Liver (tissue), 9 donors: Measurements from ENCODE around the gene ZNF605. TPM values are rescaled to one million over a fixed set of nuclear protein-coding genes. Genes with fewer than 3 reads are reported as not detected.
"Not testable (repeated sequence)": the region's sequence is repeated elsewhere in the genome, so short reads cannot be mapped to it uniquely, and the experiment has no call there.

Experiments used
- DNase-seq: peaks from one replicate; pipeline ENCODE4 v3.0.0-alpha.2; 2017; ENCODE audit warnings: low spot score
- H3K27ac ChIP-seq, 2 donors: one replicate each; pipeline ENCODE4 v1.7.0; 2013; ENCODE audit warnings: inconsistent platforms in 2 of 2, low read length in 2 of 2, control low read depth in 1 of 2, low read depth in 1 of 2, mild to moderate bottlenecking in 1 of 2
- H3K27me3 ChIP-seq, 4 donors: one replicate each; pipeline versions ENCODE4 v1.6.1 to v1.7.0; 2013; ENCODE audit warnings: low read length in 3 of 4, inconsistent platforms in 1 of 4, mild to moderate bottlenecking in 1 of 4, moderate library complexity in 1 of 4; ENCODE audit not compliant: control insufficient read depth in 4 of 4, insufficient read depth in 4 of 4
- H3K36me3 ChIP-seq, 4 donors: one replicate each; pipeline versions ENCODE4 v1.6.1 to v1.7.0; 2013; ENCODE audit warnings: low read length in 3 of 4, mild to moderate bottlenecking in 3 of 4, low read depth in 1 of 4, moderate library complexity in 1 of 4; ENCODE audit not compliant: control insufficient read depth in 4 of 4, insufficient read depth in 3 of 4
- H3K4me1 ChIP-seq, 4 donors: one replicate each; pipeline versions ENCODE4 v1.6.1 to v1.7.0; 2013; ENCODE audit warnings: low read length in 3 of 4, mild to moderate bottlenecking in 3 of 4, moderate library complexity in 1 of 4; ENCODE audit not compliant: control insufficient read depth in 4 of 4, insufficient read depth in 4 of 4
- H3K4me3 ChIP-seq, 3 donors: one replicate each; pipeline versions ENCODE4 v1.6.1 to v1.7.0; 2013; ENCODE audit warnings: low read length in 3 of 3, control low read depth in 1 of 3, low read depth in 1 of 3, mild to moderate bottlenecking in 1 of 3
- H3K9ac ChIP-seq, 2 donors: one replicate each; pipeline ENCODE4 v1.7.0; 2013; ENCODE audit warnings: low read length in 2 of 2, mild to moderate bottlenecking in 2 of 2, moderate library complexity in 2 of 2, control low read depth in 1 of 2, low read depth in 1 of 2
- H3K9me3 ChIP-seq, 4 donors: one replicate each; pipeline versions ENCODE4 v1.6.1 to v1.7.0; 2013; ENCODE audit warnings: low read length in 3 of 4; ENCODE audit not compliant: control insufficient read depth in 4 of 4
- EGR1 ChIP-seq, 2 donors: IDR thresholded peaks; 2 replicates each; pipeline ENCODE4 v1.6.1; 2016 to 2018; ENCODE audit warnings: antibody characterized with exemption in 2 of 2, low read depth in 2 of 2
- FOXA2 ChIP-seq: IDR thresholded peaks from 2 replicates; pipeline ENCODE4 v1.6.1; 2016; ENCODE audit warnings: antibody characterized with exemption
- GABPA ChIP-seq, 2 donors: IDR thresholded peaks in 1 of 2; conservative IDR thresholded peaks in 1 of 2; 2 replicates each; pipeline ENCODE4 v1.6.1; 2016; ENCODE audit warnings: antibody characterized with exemption in 2 of 2, mild to moderate bottlenecking in 1 of 2, moderate library complexity in 1 of 2
- HNF4A ChIP-seq, 2 donors: conservative IDR thresholded peaks; 2 replicates each; pipeline ENCODE4 v1.6.1; 2016; ENCODE audit warnings: antibody characterized with exemption in 2 of 2, mild to moderate bottlenecking in 2 of 2
- JUND ChIP-seq, 2 donors: IDR thresholded peaks; 2 replicates each; pipeline ENCODE4 v1.6.1; 2016; ENCODE audit warnings: antibody characterized with exemption in 2 of 2
- NR2F2 ChIP-seq: IDR thresholded peaks from 2 replicates; pipeline ENCODE4 v1.6.1; 2016; ENCODE audit warnings: antibody characterized with exemption
- RAD21 ChIP-seq, 2 donors: IDR thresholded peaks; 2 replicates each; pipeline ENCODE4 v1.6.1; 2016; ENCODE audit warnings: antibody characterized with exemption in 2 of 2, mild to moderate bottlenecking in 2 of 2
- RXRA ChIP-seq, 2 donors: IDR thresholded peaks; 2 replicates each; pipeline ENCODE4 v1.6.1; 2017 to 2018; ENCODE audit warnings: antibody characterized with exemption in 2 of 2, mild to moderate bottlenecking in 1 of 2
- SP1 ChIP-seq: IDR thresholded peaks from 2 replicates; pipeline ENCODE4 v1.6.1; 2018; ENCODE audit warnings: antibody characterized with exemption, mild to moderate bottlenecking
- TAF1 ChIP-seq: conservative IDR thresholded peaks from 2 replicates; pipeline ENCODE4 v1.6.1; 2016; ENCODE audit warnings: antibody characterized with exemption, mild to moderate bottlenecking
- YY1 ChIP-seq: IDR thresholded peaks from 2 replicates; pipeline ENCODE4 v1.6.1; 2016; ENCODE audit warnings: antibody characterized with exemption, mild to moderate bottlenecking
- WGBS: extraction: QIAGEN DNeasy Blood & Tissue Kit; methylation state at CpG from one replicate; pipeline ENCODE4 v1.1.7; 2013; 5-methylcytosine and 5-hydroxymethylcytosine counted together
- polyA plus RNA-seq, 2 donors: library from polyadenylated mRNA; stranded (reverse) in 1 of 2; unstranded in 1 of 2; fragments of 200-250 nt in 1 of 2; fragments of >200 nt in 1 of 2; fragmentation: Nextera tagmentation in 1 of 2; extraction: Ambion mirVana in 1 of 2; gene quantifications; one replicate each; pipeline versions ENCODE4 v1.2.1 to v1.2.3, GENCODE V29; 2013 to 2015
- total RNA-seq, 2 donors: library from RNA; depleted of rRNA; stranded (reverse); fragments of >200 nt; gene quantifications; one replicate each; pipeline ENCODE4 v1.2.3, GENCODE V29; 2014
- TF ChIP-seq, protein P1 (sequence below): IDR thresholded peaks from 2 replicates; pipeline ENCODE4 v1.6.1; 2016; ENCODE audit warnings: antibody characterized with exemption
- TF ChIP-seq, protein P2 (sequence below): IDR thresholded peaks from 2 replicates; pipeline ENCODE4 v1.6.1; 2016; ENCODE audit warnings: antibody characterized with exemption
- TF ChIP-seq, protein P3 (sequence below): IDR thresholded peaks from 2 replicates; pipeline ENCODE4 v1.6.1; 2016; ENCODE audit warnings: antibody characterized with exemption, mild to moderate bottlenecking
- donor health status: healthy.
- donor health status: healthy.
- donor health status: healthy.
- donor health status: healthy.
- donor health status: healthy.

ZNF605 gene
- total and polyA plus RNA-seq, 4 donors: 1.2 to 9.5 (median 3.6) TPM

DNA sequence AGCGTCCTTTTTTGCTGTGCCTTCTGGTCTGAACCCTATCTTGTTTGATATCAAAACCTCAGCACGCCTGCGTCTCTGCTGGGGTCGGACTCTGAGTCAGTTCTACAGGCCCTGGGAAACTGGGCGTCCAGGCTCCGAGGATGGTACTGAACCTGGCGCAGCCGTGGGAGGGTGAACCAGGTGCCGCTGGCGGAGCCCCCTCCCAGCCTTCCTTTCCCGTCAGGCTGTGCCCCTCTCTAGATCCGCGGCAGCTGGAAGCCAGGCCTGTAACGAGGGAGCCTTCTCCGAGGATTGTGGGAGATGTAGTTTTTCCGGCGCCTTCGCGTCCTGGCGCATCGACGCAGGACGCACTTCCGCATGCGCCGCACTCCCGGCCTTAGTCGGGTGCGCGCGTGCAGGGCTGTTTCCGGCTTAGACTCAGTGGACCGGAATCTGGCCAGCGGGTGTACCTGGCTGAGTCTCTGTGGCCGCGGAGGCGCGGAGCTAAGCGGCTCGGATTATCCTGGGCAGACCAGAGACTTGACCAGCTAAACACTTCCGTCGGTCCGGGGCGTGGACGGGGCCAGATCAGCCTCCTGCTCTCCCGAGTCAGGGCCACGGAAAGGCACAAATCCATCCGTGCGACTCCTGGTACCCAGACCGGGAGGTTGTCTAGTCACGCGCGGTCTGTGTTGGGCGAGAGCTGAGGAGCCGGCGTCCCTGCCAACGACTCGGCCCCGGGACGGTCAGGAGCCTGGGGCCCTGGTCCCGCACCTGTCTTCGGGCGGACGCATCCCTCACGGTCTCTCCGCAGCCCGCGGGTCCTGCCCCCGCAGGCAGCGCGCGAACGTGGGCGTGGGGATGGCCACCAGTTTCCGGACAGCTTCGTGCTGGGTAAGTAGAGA is 30.1 kb upstream of the ZNF605 start, which contains the start of gene ZNF26:
TSS of gene ZNF26 (plus strand) at position 367 of the 884 bp plus-strand sequence. CDS start at position 841, 474 bp downstream.
- Histone ChIP-seq H3K4me1 (peaks cover 7 to 16% (median 15%) of the 10 kb centered on the region in 4 donors), H3K4me3 (peak within 1 kb of the TSS; percentile 77 to 94 (median 93)), H3K9ac (peak within 1 kb of the TSS; percentile 55 to 75), H3K27me3 (no peaks in the 10 kb centered on the region), H3K36me3 (peaks cover 0 to 4% (median under 1%) of the 10 kb centered on the region in 4 donors), H3K9me3 (peaks cover 4 to 11% (median 7%) of the 10 kb centered on the region in 4 donors), H3K27ac (peak within 1 kb of the TSS; percentile 62 to 72)
- WGBS: under 1% methylated on average over 76 of the region's 76 CpGs
- DNase-seq: peak; percentile 86
- TF ChIP-seq GABPA (IDR thresholded peaks at IDR 0.05 in 1 of 2, conservative IDR thresholded peaks at IDR 0.05 in 1 of 2): peak; percentile 94 to 100
- no peak for TF ChIP-seq FOXA2
- peak in 1 of 2 donors; percentile 51 for TF ChIP-seq EGR1 (IDR thresholded peaks at IDR 0.05; ENCODE audit: low read depth in 2 of 2)
- TF ChIP-seq, protein P1, sequence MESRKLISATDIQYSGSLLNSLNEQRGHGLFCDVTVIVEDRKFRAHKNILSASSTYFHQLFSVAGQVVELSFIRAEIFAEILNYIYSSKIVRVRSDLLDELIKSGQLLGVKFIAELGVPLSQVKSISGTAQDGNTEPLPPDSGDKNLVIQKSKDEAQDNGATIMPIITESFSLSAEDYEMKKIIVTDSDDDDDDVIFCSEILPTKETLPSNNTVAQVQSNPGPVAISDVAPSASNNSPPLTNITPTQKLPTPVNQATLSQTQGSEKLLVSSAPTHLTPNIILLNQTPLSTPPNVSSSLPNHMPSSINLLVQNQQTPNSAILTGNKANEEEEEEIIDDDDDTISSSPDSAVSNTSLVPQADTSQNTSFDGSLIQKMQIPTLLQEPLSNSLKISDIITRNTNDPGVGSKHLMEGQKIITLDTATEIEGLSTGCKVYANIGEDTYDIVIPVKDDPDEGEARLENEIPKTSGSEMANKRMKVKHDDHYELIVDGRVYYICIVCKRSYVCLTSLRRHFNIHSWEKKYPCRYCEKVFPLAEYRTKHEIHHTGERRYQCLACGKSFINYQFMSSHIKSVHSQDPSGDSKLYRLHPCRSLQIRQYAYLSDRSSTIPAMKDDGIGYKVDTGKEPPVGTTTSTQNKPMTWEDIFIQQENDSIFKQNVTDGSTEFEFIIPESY: peak; percentile 90
- TF ChIP-seq, protein P2, sequence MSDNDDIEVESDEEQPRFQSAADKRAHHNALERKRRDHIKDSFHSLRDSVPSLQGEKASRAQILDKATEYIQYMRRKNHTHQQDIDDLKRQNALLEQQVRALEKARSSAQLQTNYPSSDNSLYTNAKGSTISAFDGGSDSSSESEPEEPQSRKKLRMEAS: peak; percentile 98
- peak; percentile 30 for TF ChIP-seq NR2F2
- TF ChIP-seq SP1: peak; percentile 51
- TF ChIP-seq JUND (IDR thresholded peaks at IDR 0.05): no peak
- TF ChIP-seq HNF4A (conservative IDR thresholded peaks at IDR 0.05): peak; percentile 19 to 47
- TF ChIP-seq RXRA (IDR thresholded peaks at IDR 0.05): peak; percentile 39 to 49
- peak; percentile 91 for TF ChIP-seq TAF1
- TF ChIP-seq, protein P3, sequence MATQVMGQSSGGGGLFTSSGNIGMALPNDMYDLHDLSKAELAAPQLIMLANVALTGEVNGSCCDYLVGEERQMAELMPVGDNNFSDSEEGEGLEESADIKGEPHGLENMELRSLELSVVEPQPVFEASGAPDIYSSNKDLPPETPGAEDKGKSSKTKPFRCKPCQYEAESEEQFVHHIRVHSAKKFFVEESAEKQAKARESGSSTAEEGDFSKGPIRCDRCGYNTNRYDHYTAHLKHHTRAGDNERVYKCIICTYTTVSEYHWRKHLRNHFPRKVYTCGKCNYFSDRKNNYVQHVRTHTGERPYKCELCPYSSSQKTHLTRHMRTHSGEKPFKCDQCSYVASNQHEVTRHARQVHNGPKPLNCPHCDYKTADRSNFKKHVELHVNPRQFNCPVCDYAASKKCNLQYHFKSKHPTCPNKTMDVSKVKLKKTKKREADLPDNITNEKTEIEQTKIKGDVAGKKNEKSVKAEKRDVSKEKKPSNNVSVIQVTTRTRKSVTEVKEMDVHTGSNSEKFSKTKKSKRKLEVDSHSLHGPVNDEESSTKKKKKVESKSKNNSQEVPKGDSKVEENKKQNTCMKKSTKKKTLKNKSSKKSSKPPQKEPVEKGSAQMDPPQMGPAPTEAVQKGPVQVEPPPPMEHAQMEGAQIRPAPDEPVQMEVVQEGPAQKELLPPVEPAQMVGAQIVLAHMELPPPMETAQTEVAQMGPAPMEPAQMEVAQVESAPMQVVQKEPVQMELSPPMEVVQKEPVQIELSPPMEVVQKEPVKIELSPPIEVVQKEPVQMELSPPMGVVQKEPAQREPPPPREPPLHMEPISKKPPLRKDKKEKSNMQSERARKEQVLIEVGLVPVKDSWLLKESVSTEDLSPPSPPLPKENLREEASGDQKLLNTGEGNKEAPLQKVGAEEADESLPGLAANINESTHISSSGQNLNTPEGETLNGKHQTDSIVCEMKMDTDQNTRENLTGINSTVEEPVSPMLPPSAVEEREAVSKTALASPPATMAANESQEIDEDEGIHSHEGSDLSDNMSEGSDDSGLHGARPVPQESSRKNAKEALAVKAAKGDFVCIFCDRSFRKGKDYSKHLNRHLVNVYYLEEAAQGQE: no peak
- peak; percentile 90 for TF ChIP-seq YY1

GRCh38 chr12:132976870-132977269 is 20.8 kb upstream of the ZNF605 start:
- H3K27me3 ChIP-seq, H3K9ac ChIP-seq, DNase-seq, H3K4me1 ChIP-seq, H3K36me3 ChIP-seq, H3K27ac ChIP-seq: not testable (repeated sequence)
- TF ChIP-seq RAD21 (IDR thresholded peaks at IDR 0.05): peak in 1 of 2 donors; percentile 21
- Histone ChIP-seq H3K9me3 (peaks cover 15 to 21% (median 20%) of the 10 kb centered on the region in 4 donors), H3K4me3 (peak overlapping the region in 2 of 3 donors; percentile 11 to 16)
- WGBS: 31% methylated on average over 13 of the region's 13 CpGs
